ENCODE measurements around the gene PDE6B.

Gene PDE6B

DNA sequence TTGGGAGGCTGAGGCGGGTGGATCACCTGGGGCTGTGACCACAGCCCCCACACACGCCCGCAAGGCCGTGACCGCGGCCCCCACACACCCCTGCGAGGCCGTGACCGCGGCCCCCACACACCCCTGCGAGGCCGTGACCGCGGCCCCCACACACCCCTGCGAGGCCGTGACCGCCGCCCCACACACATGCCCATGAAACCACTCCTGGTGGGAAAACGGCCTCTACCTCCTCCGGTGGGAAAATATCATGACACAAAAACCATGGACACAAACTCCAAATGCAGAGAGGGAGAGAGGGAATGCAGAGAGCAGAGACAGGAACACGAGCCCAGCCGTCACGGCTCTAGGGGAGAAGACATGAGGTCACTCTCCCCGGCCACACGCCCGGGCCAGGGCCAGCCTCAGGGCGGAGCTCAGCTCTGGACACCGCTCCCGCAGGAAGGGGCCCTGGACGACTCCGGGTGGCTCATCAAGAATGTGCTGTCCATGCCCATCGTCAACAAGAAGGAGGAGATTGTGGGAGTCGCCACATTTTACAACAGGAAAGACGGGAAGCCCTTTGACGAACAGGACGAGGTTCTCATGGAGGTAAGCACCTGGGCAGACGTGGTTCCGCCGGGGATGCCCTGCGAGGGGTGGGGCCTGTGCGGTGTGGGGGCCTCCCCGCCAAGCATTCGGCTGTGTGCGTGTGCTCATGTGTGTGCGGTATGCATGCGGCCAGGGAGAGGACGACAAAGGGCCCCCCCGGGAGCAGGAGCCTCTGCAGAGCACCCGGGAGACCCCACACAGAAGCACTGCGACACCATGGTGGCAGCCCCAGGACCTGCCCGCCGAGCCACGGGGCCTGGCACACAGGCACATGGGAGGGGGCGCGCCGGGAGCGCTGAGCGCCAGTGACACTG is 31.3 kb downstream of the PDE6B start:
- Histone ChIP-seq H3K9me3 (ENCODE audit: control insufficient read depth, low read length) (no peaks in the 10 kb centered on the region), H3K4me3 (ENCODE audit: low read length) (no peak overlapping the region)

DNA sequence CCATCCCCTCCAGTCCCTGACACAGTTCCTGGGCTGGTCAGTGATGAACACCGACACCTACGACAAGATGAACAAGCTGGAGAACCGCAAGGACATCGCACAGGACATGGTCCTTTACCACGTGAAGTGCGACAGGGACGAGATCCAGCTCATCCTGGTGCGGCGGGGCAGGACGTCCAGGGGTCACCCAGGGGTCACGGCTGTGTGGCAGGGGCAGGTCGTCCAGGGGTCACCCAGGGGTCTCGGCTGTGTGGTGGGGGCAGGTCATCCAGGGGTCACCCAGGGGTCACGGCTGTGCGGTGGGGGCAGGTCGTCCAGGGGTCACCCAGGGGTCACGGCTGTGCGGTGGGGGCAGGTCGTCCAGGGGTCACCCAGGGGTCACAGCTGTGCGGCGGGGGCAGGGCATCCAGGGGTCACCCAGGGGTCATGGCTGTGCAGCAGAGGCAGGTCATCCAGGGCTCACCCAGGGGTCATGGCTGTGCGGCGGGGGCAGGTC is 32.0 kb downstream of the PDE6B start:
- peak; percentile 20 for DNase-seq (ENCODE audit: low read depth)
- Histone ChIP-seq H3K27me3 (replicated peaks; ENCODE audit: control insufficient read depth, insufficient read depth, low read length) (peaks cover 26% of the 10 kb centered on the region), H3K4me3 (ENCODE audit: low read length) (no peak overlapping the region)

More for the DNA sequence above, 31.3 kb downstream of the PDE6B start:
- Histone ChIP-seq H3K27me3 (replicated peaks; ENCODE audit: control insufficient read depth, insufficient read depth, low read length) (peaks cover 23% of the 10 kb centered on the region), H3K4me1 (ENCODE audit: control insufficient read depth, insufficient read depth, low read length) (peaks cover 5% of the 10 kb centered on the region), H3K36me3 (ENCODE audit: control insufficient read depth, insufficient read depth, low read length, severe bottlenecking) (no peaks in the 10 kb centered on the region), H3K9ac (ENCODE audit: low read length) (no peak overlapping the region)
- no peak for DNase-seq (ENCODE audit: low read depth)

DNA sequence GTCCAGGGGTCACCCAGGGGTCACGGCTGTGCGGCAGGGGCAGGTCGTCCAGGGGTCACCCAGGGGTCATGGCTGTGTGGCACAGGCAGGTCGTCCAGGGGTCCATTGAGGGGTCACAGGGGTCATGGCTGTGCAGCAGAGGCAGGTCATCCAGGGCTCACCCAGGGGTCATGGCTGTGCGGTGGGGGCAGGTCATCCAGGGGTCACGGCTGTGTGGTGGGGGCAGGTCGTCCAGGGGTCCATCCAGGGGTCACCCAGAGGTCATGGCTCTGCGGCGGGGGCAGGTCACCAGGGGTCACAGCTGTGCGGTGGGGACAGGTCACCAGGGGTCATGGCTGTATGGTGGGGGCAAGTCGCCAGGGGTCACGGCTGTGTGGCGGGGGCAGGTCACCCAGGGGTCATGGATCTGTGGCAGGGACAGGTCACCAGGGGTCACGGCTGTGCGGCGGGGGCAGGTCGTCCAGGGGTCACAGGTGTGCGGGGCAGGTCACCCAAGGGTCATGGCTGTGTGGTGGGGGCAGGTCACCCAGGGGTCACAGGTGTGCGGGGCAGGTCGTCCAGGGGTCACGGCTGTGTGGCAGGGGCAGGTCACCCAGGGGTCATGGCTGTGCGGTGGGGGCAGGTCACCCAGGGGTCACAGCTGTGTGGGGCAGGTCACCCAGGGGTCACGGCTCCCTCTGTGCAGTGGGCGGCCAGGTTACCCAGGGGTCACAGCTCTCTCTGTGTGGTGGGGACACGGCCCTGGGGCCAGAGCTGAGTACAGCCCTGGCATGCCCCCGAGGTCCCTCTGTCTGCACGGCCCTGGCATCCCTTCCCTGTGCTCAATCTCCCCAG is 32.7 kb downstream of the PDE6B start:
- peaks cover 23% of the 10 kb centered on the region for H3K27me3 ChIP-seq (replicated peaks; ENCODE audit: control insufficient read depth, insufficient read depth, low read length)
- no peak for DNase-seq (ENCODE audit: low read depth)
- no peaks in the 10 kb centered on the region for H3K9me3 ChIP-seq (ENCODE audit: control insufficient read depth, low read length)
- H3K9ac ChIP-seq (ENCODE audit: low read length) = no peak overlapping the region
- no peaks in the 10 kb centered on the region for H3K36me3 ChIP-seq (ENCODE audit: control insufficient read depth, insufficient read depth, low read length, severe bottlenecking)
- no peak overlapping the region for H3K4me3 ChIP-seq (ENCODE audit: low read length)
- H3K4me1 ChIP-seq (ENCODE audit: control insufficient read depth, insufficient read depth, low read length) = peaks cover 5% of the 10 kb centered on the region

More for the DNA sequence above, 32.0 kb downstream of the PDE6B start:
- Histone ChIP-seq H3K9ac (ENCODE audit: low read length) (no peak overlapping the region), H3K36me3 (ENCODE audit: control insufficient read depth, insufficient read depth, low read length, severe bottlenecking) (no peaks in the 10 kb centered on the region), H3K9me3 (ENCODE audit: control insufficient read depth, low read length) (no peaks in the 10 kb centered on the region), H3K4me1 (ENCODE audit: control insufficient read depth, insufficient read depth, low read length) (peaks cover 5% of the 10 kb centered on the region)

DNA sequence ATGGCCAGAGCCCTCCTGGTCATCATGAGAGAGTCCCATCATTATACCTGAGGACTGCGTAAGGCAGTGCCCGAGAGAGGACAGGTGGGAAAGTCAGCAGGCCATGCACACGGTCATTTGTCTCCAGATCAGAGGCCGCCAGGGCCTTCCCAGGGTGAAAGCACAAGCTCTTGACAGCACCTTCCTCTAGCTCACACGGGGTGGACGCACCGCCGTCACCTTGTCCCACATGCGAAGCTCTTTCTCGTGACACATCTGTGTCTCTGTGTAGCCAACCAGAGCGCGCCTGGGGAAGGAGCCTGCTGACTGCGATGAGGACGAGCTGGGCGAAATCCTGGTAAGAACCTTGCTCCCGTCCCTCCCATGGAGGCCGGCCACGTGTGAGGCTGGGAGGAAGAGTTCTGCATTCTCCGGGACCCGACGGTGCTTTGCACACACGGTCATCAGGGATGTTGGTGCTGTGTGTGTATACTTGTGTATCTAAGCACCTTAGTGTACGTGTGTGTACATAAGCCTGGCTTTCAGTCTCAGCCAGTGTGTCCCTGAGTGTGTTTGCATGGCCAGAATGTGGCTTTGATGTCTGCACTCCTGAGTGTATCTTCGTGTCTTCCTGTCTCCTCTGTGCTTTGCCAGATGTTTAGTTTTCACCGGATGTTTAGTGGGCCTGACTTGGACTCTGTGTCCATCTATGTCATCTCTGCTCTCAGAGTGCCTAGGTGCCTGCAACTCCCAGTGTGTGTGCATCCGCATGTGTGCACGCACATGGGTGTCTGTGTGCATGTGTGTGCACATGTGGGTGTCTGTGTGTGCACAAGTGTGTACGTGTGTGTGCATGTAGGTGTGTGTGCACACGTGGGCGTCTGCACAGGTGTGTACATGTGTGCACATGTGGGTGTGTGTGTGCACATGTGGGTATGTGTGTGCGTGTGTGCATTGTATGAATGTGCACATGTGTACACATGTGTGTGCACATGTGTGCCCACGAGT is 33.6 kb downstream of the PDE6B start:
- Histone ChIP-seq H3K9ac (ENCODE audit: low read length) (no peak overlapping the region), H3K4me3 (ENCODE audit: low read length) (no peak overlapping the region), H3K36me3 (ENCODE audit: control insufficient read depth, insufficient read depth, low read length, severe bottlenecking) (no peaks in the 10 kb centered on the region), H3K9me3 (ENCODE audit: control insufficient read depth, low read length) (no peaks in the 10 kb centered on the region), H3K27me3 (replicated peaks; ENCODE audit: control insufficient read depth, insufficient read depth, low read length) (peaks cover 27% of the 10 kb centered on the region), H3K4me1 (ENCODE audit: control insufficient read depth, insufficient read depth, low read length) (peaks cover 5% of the 10 kb centered on the region)
- no peak for DNase-seq (ENCODE audit: low read depth)

DNA sequence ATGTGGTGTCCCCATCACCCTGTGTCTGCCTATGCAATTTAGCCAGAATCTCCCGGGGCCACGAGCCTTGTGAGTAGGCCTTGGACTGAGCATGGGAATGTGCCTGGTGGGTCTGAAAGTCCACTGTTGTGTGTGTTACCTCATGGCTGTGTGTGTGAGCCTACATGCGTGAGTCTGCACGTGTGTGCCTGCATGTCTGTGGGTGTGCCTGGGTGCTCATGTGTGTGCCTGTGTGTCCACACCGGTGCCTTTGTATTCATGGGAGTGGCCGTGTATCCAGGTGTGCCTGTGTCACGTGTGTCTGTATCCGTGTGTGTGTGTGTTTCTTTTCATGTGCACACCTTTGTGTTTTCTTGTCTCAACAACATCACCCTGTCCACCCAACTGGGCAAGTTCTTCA is 34.5 kb downstream of the PDE6B start:
- no peak for DNase-seq (ENCODE audit: low read depth)
- Histone ChIP-seq H3K4me1 (ENCODE audit: control insufficient read depth, insufficient read depth, low read length) (peaks cover 5% of the 10 kb centered on the region), H3K9ac (ENCODE audit: low read length) (no peak overlapping the region), H3K27me3 (replicated peaks; ENCODE audit: control insufficient read depth, insufficient read depth, low read length) (peaks cover 24% of the 10 kb centered on the region), H3K4me3 (ENCODE audit: low read length) (no peak overlapping the region), H3K36me3 (ENCODE audit: control insufficient read depth, insufficient read depth, low read length, severe bottlenecking) (no peaks in the 10 kb centered on the region), H3K9me3 (ENCODE audit: control insufficient read depth, low read length) (no peaks in the 10 kb centered on the region)

DNA sequence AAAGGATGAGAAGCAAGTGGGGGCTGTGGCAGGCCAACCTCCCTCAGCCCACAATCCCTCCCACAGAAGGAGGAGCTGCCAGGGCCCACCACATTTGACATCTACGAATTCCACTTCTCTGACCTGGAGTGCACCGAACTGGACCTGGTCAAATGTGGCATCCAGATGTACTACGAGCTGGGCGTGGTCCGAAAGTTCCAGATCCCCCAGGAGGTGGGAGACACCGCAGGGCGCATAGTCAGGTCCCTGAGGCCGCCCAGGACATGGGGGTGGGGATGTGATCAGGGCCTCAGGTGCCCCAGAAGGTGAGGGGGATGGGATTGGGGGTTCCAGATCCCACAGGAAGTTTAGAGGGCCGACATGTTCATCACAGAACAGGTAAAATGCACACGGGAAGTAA is 35.0 kb downstream of the PDE6B start:
- no peaks in the 10 kb centered on the region for H3K36me3 ChIP-seq (ENCODE audit: control insufficient read depth, insufficient read depth, low read length, severe bottlenecking)
- H3K27me3 ChIP-seq (replicated peaks; ENCODE audit: control insufficient read depth, insufficient read depth, low read length) = peaks cover 27% of the 10 kb centered on the region
- no peak overlapping the region for H3K9ac ChIP-seq (ENCODE audit: low read length)
- H3K4me3 ChIP-seq (ENCODE audit: low read length) = no peak overlapping the region
- no peaks in the 10 kb centered on the region for H3K9me3 ChIP-seq (ENCODE audit: control insufficient read depth, low read length)
- peaks cover 3% of the 10 kb centered on the region for H3K4me1 ChIP-seq (ENCODE audit: control insufficient read depth, insufficient read depth, low read length)
- DNase-seq (ENCODE audit: low read depth) = no peak

DNA sequence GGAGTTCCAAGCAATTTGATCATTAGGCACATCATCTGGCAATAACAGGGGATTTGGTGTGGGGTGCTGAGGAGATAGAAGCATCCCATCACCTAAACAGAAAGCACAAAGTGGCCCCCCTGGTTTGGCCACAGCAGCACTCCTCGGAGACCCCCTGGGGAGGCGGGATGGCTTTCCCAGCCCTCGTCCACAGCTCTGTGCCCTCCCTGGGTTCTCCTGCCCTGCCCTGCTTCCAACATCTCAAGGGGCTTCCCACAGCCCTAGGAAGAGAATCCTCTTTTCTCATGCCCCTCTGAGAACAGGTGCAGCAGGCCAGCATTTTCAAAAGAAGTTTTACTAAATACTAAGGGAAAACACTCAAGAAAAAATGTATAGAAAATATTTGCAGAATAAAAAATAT is 35.9 kb downstream of the PDE6B start:
- H3K4me3 ChIP-seq (ENCODE audit: low read length) = no peak overlapping the region
- DNase-seq (ENCODE audit: low read depth) = no peak
- H3K36me3 ChIP-seq (ENCODE audit: control insufficient read depth, insufficient read depth, low read length, severe bottlenecking) = no peaks in the 10 kb centered on the region
- peaks cover 24% of the 10 kb centered on the region for H3K27me3 ChIP-seq (replicated peaks; ENCODE audit: control insufficient read depth, insufficient read depth, low read length)
- H3K9ac ChIP-seq (ENCODE audit: low read length) = no peak overlapping the region
- peaks cover 3% of the 10 kb centered on the region for H3K4me1 ChIP-seq (ENCODE audit: control insufficient read depth, insufficient read depth, low read length)
- H3K9me3 ChIP-seq (ENCODE audit: control insufficient read depth, low read length) = no peaks in the 10 kb centered on the region

DNA sequence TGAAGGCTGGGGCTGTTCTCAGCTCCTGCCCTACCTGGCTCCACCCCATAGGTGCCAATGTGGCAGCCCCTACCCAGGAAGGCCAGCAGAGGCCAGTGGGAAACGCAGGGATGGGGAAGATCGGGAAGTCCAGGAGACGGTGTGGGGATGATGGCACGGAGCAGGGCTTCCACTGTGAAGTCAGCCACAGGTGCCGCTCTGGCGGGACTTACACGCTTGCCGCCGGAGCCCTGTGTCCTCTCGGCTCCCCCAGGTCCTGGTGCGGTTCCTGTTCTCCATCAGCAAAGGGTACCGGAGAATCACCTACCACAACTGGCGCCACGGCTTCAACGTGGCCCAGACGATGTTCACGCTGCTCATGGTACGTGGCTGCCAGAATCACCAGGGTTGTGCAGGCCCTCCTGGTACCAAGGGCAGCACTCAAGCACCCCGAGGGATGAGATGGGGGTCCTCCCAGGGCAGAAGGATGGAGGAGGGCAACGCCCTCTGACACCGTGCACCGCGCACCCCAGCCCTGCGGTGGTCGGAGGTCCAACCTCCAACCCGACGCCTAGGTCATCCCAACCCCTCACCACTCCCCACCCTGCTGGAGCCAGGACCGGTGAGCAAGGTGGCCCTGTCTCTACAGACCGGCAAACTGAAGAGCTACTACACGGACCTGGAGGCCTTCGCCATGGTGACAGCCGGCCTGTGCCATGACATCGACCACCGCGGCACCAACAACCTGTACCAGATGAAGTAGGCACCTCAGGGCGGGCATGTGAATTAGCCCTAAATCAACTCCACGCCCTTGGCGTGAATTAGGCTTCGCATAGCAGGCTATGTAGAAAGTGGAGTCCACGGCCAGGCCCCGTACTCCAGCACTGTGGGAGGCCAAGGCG is 36.7 kb downstream of the PDE6B start:
- H3K4me3 ChIP-seq (ENCODE audit: low read length) = no peak overlapping the region
- no peak for DNase-seq (ENCODE audit: low read depth)
- peaks cover 28% of the 10 kb centered on the region for H3K27me3 ChIP-seq (replicated peaks; ENCODE audit: control insufficient read depth, insufficient read depth, low read length)
- H3K36me3 ChIP-seq (ENCODE audit: control insufficient read depth, insufficient read depth, low read length, severe bottlenecking) = no peaks in the 10 kb centered on the region
- no peaks in the 10 kb centered on the region for H3K4me1 ChIP-seq (ENCODE audit: control insufficient read depth, insufficient read depth, low read length)
- no peak overlapping the region for H3K9ac ChIP-seq (ENCODE audit: low read length)
- H3K9me3 ChIP-seq (ENCODE audit: control insufficient read depth, low read length) = no peaks in the 10 kb centered on the region

DNA sequence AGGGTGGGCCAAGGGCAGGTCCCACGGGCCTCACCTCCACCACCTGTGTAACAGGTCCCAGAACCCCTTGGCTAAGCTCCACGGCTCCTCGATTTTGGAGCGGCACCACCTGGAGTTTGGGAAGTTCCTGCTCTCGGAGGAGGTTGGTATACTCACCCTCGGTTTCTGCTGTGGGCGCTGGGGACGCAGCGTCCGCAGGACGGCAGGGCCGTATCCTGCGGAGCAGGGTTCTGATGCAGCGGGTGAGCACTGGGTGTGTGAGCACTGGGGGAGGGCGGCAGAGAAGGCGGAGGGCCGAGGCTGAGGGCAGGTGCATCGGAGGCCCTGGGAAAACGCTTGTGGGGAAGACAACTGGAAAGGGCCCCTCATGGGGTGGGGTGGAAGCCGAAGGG is 37.7 kb downstream of the PDE6B start:
- Histone ChIP-seq H3K9ac (ENCODE audit: low read length) (no peak overlapping the region), H3K27me3 (replicated peaks; ENCODE audit: control insufficient read depth, insufficient read depth, low read length) (peaks cover 28% of the 10 kb centered on the region), H3K4me3 (ENCODE audit: low read length) (no peak overlapping the region), H3K36me3 (ENCODE audit: control insufficient read depth, insufficient read depth, low read length, severe bottlenecking) (no peaks in the 10 kb centered on the region), H3K4me1 (ENCODE audit: control insufficient read depth, insufficient read depth, low read length) (no peaks in the 10 kb centered on the region), H3K9me3 (ENCODE audit: control insufficient read depth, low read length) (no peaks in the 10 kb centered on the region)
- no peak for DNase-seq (ENCODE audit: low read depth)
